Measurements from ENCODE around the gene STEAP4.

STEAP4 gene

DNA sequence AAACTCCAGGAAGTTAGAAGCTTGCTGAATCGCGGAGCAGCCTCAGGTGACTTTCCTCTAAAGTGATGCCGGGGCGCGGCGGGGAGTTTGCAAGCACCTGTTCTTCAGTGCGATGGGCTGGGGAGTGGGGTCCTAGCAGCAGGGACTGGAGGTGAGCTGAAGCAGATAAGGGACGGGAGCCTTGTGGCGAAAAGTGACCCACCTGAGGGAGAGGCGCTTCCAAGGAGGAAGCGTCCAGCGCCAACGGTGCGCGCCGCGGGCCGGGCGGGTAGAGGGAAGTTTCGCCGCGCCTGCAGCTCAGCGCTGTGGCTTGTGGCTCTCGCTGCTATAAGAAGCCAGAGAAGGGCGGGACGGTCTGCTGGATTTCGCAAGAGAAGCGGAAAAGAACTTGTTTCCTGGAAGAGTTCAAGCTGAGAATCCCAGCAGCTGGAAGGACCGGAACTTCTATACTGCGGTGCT, at the start of gene STEAP4:
STEAP4 (minus strand) TSS at position 305 of the 459 bp plus-strand sequence. CDS start 22,625 bp downstream, outside the sequence.
- no peak for DNase-seq

DNA sequence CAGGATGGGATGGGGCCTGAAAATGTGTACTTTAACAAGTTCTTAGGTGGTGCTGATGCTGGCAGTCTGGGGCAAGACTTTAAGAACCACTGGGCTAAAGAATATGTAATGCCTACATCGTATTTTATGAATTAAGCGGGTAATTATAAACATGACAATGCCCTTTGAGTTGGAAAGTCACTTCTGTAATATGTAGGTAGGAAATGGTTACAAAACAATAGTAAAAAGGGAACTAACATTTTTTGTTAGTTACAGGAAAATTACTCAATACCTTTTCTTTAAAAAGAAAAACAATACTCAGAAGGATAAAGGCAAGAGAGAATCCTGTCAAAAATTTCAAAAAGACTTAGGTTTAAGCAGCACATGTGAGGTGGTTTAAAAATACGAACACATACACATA, 48.3 kb upstream of the STEAP4 start:
- no peak for DNase-seq

DNA sequence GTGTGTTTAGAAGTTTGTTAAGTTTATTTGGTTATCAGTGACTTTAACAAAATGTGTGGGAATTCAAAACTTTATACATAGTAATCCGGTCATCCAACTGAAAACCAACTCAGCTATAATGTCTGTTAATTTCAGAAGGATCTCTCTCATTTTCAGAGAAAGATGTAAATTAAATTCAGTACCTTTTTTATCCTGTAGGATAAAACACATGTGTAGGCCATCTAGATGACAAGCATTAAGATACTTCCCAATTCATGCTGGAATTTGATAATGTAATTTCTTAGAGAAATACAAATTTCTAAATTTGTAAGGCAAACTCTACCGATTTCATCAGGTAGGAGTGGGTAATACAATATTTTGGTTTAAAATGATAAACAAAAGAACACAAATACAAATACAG, 43.4 kb upstream of the STEAP4 start:
- DNase-seq: no peak

DNA sequence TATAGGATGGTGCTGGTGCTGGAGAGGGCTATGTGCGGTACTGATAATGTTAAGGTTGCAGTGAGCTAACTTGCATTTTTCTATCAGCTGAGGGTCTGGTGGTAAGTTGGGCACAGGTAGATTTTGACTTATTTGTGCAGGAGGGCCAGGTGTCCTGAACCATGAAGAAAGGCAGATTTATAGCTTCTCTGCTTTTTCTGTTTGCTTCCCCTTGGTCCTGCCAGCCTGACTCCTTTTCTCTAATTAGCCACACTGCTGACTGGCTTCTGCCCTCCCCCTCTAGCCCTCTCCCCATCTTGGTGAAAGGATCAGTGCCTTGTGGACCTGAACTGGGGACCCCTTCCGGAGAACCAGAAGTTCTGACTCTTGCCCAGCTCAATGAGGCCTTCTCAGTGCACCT, 40.8 kb upstream of the STEAP4 start:
- DNase-seq: no peak

DNA sequence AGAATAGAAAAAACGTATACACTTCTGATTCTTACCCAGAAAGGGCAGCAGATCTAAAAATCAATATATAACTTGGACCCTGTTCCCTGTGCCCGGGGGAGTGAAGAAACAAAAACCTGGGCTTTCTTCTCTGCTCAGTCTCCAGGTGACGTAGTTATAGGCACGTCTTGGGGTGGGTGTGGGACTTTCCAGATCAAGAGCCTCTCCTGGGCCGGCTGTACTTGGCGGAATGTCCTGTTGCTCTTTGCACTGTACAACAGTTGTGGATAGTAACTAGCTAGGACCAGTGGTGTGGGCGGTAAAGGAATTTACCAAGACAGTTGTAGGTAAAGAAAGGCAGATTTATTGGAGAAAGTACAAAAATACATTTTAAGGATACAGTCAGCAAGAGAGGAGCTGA, 40.4 kb upstream of the STEAP4 start:
- no peak for DNase-seq

DNA sequence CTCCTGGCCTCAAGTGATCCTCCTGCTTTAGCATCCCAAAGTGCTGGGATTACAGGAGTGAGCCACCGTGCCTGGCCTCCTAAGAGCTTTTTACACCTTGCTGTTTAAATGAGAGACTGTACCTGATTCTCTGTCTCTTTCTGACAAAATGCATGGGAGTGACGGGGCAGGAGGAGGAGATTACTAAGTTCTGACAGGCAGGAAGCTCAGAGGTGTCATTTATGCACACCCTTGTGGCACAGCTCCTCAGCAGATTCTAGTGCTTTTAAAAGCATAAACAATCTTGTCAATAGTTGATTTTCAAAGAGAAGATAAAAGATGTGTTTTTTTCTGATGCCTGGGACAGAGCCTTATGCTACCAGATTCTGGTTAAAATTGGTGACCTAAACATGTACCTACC, 39.7 kb upstream of the STEAP4 start:
- DNase-seq: no peak

DNA sequence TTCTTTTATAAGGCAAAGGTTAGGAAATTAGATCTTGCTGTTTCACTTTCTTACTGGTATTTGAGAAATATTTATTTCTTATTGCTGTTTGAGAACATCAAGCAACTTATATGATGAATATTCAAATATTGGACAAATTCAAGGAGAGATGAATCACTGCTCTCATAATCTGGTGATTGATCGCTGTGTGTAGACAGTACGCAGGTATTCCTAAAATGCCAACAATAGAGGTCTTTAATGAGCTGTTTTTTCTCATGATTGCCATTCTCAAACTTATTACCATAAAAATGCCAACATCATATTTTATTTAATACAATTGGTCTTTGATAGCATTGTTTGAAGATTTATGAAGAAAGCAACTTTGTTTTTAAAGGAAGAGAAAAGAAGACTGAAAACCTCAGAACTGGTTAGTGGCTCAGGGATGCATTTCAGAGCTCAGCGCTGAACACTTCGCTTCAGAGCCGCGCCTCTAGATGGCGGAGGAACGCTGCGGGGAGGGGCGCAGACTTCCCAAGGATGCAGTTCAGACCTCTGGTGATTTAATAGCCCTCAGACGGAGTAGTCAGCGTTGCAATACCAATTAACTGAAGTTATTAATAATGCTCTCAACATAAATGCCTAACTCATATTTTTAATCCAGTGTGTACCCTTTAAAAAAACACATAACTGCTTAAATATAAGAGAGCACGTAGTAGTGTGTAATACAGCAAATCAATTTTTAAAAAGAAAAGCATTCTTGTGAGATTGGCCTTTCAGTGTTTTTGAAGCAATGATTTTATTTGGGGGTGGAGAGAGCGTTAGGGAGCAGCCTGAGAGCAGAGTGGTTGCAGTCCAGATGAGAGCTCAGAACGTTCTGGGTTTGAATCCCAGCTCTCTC, 38.5 kb upstream of the STEAP4 start:
- no peak for DNase-seq

DNA sequence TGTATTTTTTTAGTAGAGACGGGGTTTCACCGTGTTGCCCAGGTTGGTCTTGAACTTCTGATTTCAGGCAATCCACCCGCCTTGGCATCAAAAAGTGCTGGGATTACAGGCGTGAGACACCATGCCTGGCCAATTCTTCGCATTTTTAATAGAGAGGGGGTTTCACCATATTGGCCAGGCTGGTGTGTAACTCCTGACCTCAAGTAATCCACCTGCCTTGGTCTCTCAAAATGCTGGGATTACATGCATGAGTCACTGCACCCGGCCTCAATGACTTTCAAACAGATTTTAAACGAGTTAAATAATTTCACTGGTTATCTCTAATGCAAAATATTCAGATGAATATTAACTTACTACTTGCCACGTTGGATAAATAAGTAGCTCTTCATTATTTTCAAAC, 37.6 kb upstream of the STEAP4 start:
- no peak for DNase-seq

DNA sequence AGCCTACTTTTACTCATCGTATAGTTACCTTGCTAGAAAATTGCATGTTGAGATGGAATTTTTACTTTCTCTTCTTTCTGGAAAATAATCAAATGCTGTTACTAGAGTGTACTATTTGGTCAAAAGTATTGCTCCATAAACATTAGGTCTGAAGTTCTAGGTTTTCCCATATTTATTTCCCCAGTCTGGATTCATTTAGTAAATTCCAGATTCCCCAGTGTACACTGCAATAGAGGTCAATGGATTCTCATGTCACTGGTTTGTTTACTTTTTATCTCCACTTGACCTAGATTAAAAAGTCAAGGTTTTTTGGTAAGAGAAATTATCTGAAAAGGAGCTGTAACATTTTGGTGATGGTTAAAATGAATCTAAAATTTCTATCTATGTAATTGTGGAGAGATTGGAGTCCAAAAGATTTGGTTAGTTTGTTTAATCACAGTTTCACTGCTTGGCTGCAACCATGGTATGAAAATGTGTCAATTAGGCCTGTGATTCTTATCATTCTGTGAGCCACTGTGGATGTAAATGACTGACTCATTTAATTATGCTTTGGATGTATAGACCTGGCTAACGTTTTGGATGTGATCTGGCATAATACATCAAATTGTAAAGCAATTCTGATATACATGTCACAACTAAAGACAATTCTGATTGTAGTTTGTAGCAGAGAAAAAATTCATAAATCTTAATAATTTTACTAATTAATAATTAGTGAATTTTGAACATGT, 32.7 kb upstream of the STEAP4 start:
- no peak for DNase-seq

DNA sequence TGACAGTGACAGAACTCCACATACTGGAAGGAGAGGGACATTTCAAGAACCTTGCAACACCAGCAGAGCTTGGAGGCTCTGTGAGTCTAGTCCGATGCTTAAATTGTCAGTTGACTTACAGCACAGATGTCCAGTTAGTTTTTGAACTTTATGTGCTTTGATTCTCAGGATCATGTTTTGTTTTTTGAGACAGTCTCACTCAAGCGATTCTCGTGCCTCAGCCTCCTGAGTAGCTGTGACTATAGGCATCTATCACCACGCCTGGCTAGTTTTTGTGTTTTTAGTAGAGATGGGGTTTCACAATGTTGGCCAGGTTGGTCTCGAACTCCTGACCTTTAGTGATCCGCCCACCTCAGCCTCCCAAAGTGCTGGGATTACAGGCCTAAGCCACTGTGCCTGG, 31.8 kb upstream of the STEAP4 start:
- no peak for DNase-seq

DNA sequence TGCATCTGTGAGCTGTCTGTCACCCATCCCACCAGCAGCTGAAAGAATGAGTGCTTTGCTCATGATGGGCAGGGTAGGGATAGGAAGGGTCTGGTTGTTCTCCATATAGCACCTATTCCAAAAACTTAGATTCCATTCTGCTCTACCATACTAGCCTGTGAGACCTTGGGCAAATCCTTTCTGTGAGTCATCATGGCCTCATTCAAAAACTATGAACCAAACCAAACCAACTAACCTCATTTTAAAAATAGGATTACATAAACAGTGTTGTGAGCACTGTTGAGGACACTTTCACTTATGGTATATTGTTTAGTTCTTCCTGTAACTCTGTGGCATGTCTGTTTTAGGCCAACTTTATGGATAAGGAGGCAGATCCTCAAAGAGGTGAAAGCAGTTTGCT, 30.9 kb upstream of the STEAP4 start:
- no peak for DNase-seq

DNA sequence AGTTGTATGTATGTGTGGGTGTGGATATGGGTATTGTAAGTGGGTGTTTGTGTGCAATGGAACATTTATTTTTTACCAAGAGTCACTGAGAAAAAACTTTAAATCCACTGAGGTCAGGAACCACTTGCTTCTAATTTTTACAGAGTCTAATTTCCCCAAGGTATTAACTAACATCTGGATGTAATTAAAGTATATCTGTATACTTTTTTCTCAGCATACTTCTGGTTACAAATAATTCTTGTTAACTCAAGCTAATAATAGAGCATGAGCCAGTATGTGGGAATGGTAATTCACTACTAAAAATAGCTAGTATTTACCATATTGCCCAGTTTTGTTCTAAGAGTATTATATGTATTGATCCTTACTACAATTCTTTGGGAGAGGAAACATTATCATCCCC, 24.6 kb upstream of the STEAP4 start:
- no peak for DNase-seq

DNA sequence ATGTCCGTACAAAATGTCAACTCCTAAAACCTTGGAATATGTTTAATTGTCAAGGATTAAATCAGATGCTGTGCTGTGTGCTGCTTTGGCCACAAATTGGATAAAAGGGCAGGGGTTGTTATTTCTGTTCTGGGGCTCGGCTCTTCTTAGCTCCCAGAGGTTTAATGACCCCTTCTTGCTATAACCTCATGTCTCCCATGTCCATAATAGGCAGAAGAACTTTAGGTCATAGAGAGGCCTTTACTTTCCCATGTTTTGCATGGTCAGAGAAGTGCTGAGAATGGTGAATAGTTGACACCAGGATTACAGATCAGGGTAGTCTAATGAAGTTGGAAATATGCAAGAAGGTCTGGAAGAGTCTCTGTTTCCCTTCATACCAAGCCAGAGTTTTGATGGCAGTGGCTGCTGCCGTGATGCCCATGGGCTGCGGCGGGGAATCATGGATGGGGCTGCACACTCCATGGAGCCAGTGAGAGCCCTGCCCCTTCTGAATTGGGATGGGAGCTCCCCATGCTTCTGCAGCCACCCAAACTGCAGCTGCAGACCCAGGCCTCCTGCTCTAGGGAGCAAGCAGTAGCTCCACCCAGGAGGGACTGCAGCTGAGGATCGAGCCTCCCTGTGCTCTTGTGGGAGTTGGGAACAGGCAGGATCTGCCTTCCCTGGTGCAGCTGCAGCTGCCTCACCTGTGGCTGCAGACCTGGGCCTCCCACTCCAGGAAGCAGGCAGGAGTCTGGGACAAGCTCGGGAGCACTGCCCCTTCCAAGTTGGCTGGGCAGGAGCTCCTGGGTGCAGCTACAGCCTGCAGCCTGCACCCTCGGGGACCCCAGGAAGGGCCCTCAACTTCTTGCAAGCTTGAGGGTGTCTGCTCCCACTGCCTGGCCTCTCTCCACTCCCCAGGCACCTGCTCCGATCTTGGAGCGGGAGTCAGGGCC, 23.1 kb upstream of the STEAP4 start:
- no peak for DNase-seq

DNA sequence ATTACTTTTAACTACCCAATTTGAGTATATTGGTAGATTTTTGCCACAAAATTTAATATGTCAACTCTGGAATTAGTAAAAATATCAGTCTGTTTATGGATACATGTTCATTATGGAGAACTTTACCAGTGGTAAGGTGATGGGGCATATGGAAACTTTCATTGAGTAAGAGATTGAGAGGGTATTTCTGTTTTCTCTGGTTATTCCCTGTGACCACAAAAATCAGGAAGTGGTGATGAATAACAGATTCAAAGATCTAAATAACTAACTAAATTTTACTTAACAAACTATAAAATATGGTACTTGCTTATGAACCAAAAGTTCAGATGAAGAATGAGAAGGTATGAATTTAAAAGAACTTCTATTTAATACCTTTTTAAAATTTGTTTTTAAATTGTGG, 22.1 kb upstream of the STEAP4 start:
- DNase-seq: no peak

DNA sequence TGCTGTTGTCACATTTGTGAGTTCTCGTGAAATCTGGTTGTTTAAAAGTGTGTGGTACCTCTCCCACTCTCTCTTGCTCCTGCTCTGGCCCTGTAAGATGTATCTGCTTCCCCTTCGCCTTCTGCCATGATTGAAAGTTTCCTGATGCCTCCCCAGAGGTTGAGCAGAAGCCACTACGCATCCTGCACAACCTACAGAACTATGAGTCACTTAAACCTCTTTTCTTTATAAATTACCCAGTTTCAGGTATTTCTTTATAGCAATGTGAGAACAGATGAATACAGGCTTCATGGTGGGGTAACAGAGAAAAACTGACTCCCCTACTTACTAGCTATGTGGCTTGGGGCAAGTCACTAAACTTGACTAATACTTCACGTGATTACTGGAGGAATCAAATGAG, 18.0 kb upstream of the STEAP4 start:
- DNase-seq: no peak

DNA sequence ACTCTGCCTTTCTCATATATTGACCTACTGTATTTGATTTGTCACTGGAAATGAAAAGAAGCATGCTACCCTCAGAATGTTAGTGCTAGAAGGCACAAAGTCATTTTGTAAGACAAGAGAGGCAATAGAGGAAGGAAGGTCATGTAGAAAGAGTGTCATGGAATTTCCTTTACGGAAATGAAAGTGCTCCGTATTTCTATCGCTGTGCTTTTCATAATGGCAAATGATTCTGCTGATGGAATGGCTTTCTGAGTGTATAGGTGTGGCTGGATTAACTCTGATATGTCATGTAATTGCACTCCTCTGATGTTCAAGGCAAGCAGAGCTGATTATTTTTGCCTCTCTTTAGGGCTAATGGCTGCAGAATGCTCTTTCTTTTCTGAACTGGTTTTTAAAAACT, 15.5 kb upstream of the STEAP4 start:
- no peak for DNase-seq

DNA sequence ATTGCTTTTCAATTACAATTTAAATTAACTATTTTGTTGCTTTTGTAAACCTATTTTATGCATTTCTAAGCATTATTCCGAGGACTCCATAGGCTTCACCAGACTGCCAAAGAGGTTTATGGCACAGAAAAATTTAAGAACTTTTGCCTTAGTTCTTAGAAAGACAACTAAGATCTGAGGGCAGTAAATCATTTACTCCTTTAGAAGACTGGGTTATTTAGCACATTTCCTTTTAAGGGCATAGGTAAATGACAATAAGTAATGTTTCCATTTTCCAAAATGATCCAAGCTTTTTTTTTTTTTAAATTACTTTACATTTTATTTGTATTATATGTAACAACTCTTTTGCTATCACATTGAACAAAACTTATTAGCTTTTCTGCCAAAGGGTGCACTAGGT, 15.0 kb upstream of the STEAP4 start:
- DNase-seq: no peak

DNA sequence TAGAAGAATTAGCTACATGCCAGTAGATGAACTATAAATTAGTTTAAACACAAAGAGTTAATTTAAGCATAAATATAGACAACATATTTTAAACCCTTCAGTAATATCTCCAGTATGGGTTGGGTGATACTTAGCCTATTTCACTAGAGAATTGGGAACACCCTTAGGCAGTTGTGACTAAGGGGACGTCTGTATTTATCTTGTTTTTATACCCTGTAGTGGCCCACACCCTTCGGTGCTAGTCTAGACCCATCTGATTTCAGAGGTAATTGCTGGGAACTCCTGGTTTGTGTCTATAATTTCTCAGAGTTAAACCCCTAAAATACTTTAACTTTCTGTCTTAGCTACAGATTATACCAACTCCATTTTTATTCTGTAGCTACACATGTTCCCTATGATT, 11.5 kb upstream of the STEAP4 start:
- no peak for DNase-seq

DNA sequence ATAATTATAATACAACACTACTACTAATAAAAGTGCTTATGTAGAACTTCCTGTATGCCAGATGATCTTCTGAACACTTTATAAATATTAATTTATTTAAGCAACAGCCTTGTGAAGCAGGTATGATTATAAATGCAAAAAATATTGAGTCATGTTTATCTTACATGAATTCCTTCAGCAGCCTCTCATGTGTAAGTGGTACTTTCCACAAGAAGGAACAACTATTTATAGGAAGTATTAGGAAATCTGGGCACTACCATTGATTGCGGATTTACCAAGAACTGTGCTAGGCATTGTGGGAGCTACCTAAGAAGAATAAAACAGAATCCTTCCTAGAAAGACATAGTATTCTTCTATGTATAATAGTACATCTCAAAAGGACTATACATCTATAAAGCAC, 10.7 kb upstream of the STEAP4 start:
- DNase-seq: no peak

DNA sequence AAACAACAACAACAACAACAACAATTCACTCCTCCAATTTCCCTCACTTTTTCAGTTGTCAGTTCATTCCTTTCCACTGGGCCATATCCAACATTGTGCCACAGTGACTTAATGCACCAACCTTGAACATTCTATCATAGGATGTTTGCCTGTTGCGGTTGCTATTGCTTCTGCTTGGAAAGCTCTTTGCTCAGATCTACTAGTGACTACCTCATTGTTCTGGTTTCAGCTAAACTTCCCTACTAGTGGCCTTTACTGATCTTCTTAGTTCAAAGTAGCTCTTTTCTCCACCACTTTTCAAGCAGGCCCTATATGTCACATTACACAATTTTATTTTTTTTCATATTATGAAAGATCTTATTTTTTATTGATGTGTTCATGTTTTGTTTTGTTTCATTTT, 9.8 kb upstream of the STEAP4 start:
- DNase-seq: no peak

DNA sequence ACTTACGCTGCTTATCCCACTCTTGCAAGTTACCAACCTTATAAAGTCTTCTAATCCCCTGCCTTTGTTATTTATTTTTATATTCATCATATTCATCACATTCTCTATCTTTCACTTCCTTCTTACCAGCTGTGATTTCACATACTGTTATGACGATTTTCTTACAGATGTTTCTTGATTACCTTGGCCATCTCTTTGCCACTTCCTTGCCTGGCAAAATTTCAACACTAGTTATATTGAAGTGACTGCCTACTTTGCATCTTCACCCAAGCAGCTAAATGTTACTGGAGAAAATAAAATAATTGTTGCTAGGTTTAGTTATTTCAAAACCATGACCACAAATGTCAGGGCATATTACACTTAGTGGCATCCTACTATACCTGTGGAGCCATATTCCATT, 8.8 kb upstream of the STEAP4 start:
- DNase-seq: no peak

DNA sequence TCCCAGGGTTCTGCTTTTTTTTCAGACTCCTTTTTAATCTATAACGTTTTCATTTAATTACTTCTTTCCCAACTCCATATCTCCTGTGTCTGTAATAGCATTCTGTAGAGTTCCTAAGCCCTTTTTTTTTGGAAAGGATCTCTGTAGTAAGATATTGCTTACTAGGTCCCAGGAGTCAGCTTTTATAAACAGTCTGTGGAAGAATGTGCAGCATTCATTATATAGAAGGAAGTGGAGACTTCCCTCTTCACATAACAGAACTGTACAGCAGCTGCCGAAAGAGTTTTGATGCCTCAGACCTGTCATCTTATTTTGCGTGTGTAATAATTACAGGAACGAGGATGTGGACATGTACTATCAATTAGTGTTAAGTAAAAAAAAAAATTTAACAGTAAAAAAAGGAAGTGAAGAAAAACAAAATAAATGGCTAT, 7.4 kb upstream of the STEAP4 start:
- DNase-seq: no peak

DNA sequence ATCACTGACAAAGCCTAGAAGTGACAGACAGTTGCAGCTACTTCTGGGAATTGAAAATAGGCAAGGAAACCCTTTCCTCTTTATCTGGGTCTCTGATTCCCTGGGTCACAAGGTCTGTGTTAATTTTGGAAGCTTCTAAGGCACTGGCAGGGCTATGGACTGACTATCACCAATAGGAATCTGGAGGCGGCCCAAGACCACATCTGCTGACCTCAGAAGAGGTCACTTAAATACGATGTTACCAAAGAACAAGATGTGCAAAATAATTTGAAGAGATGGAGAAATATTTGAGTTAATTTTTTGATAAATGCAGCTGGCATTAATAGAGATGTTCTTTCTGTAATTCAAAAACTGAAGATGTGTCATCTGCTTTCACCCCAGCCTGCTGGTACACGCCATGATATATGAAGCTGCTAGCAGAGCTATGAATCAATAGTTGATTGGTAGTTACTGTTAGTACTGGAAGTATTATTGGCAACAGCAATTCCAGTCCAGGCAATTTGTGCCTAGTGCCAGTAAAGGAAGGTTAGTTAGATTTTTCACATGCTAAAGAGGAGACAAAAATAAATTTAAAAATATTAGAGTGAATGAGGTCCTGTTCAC, 5.5 kb upstream of the STEAP4 start:
- DNase-seq: no peak
